Urinary bladder (tissue), 4 donors: Measurements from ENCODE around the gene TMPRSS9. TPM values are rescaled to one million over a fixed set of nuclear protein-coding genes. Genes with fewer than 3 reads are reported as not detected.

Source experiments
- DNase-seq: peaks from one replicate; pipeline ENCODE4 v3.0.0-alpha.2; 2015; ENCODE audit errors: extremely low spot score
- H3K27ac ChIP-seq: one replicate; pipeline ENCODE4 v1.5.1; 2013; ENCODE audit warnings: low read depth, mild to moderate bottlenecking, moderate library complexity
- H3K36me3 ChIP-seq: one replicate; pipeline ENCODE4 v1.6.1; 2013; ENCODE audit warnings: mild to moderate bottlenecking, moderate library complexity; ENCODE audit not compliant: insufficient read depth
- H3K4me1 ChIP-seq: one replicate; pipeline ENCODE4 v1.6.1; 2013; ENCODE audit warnings: mild to moderate bottlenecking, moderate library complexity; ENCODE audit not compliant: insufficient read depth
- H3K4me3 ChIP-seq: one replicate; pipeline ENCODE4 v1.5.1; 2013; ENCODE audit warnings: low read depth, low read length
- WGBS: extraction: QIAGEN DNeasy Blood & Tissue Kit; methylation state at CpG from one replicate; pipeline ENCODE4 v1.1.7; 2013; 5-methylcytosine and 5-hydroxymethylcytosine counted together
- polyA plus RNA-seq: library from polyadenylated mRNA; stranded (reverse); fragments of 200-250 nt; gene quantifications from one replicate; pipeline ENCODE4 v1.2.3, GENCODE V29; 2013
- total RNA-seq: library from RNA; depleted of rRNA; stranded (reverse); fragments of >200 nt; gene quantifications from one replicate; pipeline ENCODE4 v1.2.3, GENCODE V29; 2014
- donor health status: healthy with polysubstance abuse.
- donor health status: healthy.

The TMPRSS9 gene
- total and polyA plus RNA-seq, 2 donors, result 0.06 to 0.11 TPM

DNA sequence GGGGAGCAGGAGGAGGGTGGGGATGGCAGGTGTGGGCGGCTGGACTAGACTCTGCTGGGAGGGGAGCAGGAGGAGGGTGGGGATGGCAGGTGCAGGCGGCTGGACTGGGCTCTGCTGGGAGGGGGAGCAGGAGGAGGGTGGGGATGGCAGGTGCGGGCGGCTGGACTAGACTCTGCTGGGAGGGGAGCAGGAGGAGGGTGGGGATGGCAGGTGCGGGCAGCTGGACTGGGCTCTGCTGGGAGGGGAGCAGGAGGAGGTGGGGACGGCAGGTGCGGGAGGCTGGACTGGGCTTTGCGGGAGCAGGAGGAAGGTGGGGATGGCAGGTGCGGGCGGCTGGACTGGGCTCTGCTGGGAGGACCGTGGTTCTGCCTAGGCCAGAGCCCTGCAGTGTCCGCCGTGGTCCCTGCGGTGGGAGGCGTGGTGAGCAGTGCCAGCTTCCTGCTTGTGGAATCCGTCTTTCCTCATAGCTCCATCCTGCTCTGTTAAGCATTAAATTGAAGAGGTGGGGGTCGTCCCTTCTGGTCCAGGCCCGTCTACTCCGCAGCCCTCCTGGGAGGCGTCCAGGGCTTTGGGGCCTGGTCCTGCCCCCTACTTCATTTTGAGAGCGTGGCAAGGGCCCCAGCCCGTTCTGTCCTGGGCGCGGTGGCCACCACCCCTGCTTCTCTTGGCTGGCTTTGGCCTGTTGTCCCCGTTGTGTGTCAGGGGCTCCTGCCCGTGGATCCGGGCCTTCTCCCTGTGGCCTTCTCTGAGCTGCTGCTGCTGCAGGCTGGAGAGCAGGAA, 26.8 kb upstream of the TMPRSS9 start:
- Histone ChIP-seq H3K4me3 (no peak overlapping the region), H3K4me1 (no peaks in the 10 kb centered on the region), H3K36me3 (no peaks in the 10 kb centered on the region), H3K27ac (no peak overlapping the region)
- WGBS, result 75% methylated on average over 27 of the region's 27 CpGs
- no peak for DNase-seq

DNA sequence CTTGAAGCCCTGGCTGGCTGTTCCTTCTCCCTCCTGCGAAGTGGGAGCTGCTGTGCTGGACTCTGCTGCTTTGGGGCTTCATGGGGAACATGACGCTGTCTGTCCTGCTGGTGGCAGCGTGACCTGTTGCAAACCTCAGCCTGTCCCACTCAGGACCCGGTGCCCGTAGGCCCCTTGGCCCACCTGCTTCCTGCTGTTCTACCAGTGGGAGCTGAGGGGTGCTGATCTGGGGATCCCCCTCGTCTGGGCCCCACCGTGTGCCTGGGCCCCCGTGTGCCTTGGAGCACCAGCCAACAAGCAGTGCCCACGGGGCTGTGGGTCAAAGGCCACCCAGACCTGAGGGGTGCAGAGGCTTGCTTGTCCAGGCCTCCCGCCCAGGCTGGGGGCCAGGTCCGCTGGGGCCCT, 26.3 kb upstream of the TMPRSS9 start:
- Histone ChIP-seq H3K27ac (no peak overlapping the region), H3K36me3 (no peaks in the 10 kb centered on the region), H3K4me1 (no peaks in the 10 kb centered on the region), H3K4me3 (no peak overlapping the region)
- WGBS, result 84% methylated on average over 11 of the region's 11 CpGs
- DNase-seq, result no peak

DNA sequence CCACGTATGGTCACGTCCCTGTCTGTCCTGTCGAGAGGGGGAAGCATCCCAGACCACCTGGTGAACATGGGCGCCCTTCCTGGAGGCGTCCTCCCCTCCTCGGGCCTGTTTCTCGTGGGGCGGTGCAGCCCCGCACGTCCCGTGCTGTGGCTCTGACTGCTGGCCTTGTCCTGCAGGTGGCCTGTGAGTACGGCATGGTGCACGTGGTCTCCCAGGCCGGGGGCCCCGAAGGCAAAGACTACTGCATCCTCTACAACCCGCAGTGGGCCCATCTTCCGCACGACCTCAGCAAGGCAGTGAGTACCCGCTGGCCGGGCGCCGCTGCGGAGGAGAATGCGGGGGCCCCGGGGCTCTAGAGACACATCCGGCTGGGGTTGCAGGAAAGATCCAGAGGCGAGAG, 25.6 kb upstream of the TMPRSS9 start:
- Histone ChIP-seq H3K27ac (no peak overlapping the region), H3K4me1 (no peaks in the 10 kb centered on the region), H3K36me3 (no peaks in the 10 kb centered on the region), H3K4me3 (no peak overlapping the region)
- DNase-seq, result no peak
- 95% methylated on average over 27 of the region's 27 CpGs for WGBS

DNA sequence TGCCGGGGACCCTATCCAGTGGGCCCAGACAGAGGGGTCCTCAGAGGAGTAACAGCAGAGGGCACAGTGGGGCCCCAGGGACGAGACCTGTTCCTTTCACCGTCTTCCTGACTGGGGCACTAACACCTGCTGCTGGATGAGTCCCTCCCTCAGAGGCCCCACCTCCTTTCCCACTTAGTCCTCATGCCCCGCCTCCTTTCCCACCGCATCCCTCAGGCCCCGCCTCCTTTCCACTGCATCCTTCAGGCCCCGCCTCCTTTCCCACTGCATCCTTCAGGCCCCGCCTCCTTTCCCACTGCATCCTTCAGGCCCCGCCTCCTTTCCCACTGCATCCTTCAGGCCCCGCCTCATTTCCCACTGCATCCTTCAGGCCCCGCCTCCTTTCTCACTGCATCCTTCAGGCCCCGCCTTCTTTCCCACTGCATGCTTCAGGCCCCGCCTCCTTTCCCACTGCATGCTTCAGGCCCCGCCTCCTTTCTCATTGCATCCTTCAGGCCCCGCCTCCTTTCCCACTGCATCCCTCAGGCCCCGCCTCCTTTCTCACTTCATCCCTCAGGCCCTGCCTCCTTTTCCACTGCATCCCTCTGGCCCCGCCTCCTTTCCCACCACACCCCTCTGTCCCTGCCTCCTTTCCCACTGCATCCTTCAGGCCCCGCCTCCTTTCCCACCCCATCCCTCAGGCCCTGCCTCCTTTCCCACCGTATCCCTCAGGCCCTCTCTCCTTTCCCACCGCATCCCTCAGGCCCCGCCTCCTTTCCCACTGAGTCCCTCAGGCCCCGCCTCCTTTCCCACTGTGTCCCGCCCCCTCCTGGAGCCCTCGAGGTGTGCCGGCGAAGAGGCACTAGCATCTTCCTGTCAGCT, 24.8 kb upstream of the TMPRSS9 start:
- whole genome bisulfite sequencing, result 95% methylated on average over 26 of the region's 26 CpGs
- no peaks in the 10 kb centered on the region for H3K4me1 ChIP-seq

DNA sequence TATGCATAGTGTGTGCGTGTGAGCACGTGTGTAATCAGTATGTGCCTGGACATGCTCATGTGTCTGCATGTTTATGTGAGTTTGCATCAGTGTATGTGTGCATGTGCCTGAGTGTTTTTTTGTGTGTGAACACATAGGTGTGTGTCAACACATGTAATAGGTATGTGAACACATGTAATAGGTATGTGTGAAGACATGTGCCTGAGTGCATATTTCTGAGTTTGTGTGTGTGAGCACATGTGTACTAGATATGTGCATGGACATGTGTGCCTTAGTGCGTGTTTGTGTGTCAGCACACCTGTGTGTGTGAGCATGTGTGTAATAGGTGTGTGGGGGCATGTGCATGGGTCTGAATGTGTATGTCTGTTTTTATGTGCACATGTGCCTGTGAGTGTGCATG, 24.2 kb upstream of the TMPRSS9 start:
- no peaks in the 10 kb centered on the region for H3K36me3 ChIP-seq
- no peak for DNase-seq
- no peak overlapping the region for H3K27ac ChIP-seq
- no peak overlapping the region for H3K4me3 ChIP-seq
- 98% methylated on average over 3 of the region's 3 CpGs for WGBS
- no peaks in the 10 kb centered on the region for H3K4me1 ChIP-seq

More for the DNA sequence above, 24.8 kb upstream of the TMPRSS9 start:
- Histone ChIP-seq H3K27ac (no peak overlapping the region), H3K36me3 (no peaks in the 10 kb centered on the region), H3K4me3 (no peak overlapping the region)
- no peak for DNase-seq

DNA sequence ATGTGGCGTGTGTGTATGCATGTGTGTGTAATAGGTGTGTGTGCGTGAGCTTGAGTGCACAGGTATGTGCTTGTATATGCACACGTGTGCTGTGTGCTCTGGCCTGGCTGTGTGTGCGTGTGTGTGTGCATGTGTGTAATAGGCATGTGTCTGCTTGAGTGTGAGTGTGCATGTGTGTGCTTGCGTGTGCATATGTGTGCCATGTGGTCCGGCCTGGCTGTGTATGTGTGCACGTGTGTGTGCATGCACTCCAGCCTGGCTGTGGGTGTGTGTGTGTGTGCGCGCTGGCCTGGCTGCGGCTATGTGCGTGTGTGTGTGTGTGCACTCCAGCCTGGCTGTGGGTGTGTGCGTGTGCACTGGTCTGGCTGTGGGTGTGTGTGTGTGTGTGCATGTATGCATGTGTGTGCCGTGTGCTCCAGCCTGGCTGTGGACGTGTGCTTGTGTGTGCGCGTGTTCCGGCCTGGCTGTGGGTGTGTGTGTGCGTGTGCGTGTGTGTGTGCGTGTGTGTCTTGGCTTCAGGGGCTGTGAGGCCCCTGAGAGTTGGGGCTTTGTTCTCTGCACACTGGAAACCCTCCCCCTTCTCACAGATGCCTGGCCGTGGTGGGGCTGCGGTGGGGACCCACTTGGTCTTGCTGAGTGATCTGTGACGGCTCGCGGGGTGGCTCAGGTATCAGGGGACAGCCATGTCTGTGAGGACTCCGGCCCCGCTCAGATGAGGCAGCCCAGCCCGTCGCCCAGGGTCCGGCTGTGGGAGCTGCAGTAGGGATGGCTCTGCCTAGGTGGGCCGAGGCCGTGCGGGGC, 23.3 kb upstream of the TMPRSS9 start:
- WGBS, result 85% methylated on average over 33 of the region's 33 CpGs
- Histone ChIP-seq H3K27ac (no peak overlapping the region), H3K36me3 (no peaks in the 10 kb centered on the region), H3K4me1 (no peaks in the 10 kb centered on the region), H3K4me3 (no peak overlapping the region)
- no peak for DNase-seq

DNA sequence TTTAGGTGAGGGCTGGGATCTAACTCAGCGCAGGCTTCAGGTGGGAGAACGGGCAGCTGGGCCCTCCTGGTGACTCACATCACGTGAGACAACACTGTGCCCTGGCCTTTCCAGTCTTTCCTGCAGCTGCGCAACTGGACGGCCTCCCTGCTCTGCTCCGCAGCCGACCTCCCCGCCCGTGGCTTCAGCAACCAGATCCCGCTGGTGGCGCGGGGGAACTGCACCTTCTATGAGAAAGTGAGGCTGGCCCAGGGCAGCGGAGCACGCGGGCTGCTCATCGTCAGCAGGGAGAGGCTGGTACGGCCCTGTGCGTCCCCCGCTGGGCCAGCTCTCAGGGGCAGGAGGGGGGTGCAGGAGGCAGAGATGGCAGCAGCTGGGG, 22.7 kb upstream of the TMPRSS9 start:
- Histone ChIP-seq H3K4me3 (no peak overlapping the region), H3K4me1 (no peaks in the 10 kb centered on the region), H3K36me3 (no peaks in the 10 kb centered on the region), H3K27ac (no peak overlapping the region)
- 59% methylated on average over 19 of the region's 19 CpGs for WGBS
- peak; percentile 48 for DNase-seq

DNA sequence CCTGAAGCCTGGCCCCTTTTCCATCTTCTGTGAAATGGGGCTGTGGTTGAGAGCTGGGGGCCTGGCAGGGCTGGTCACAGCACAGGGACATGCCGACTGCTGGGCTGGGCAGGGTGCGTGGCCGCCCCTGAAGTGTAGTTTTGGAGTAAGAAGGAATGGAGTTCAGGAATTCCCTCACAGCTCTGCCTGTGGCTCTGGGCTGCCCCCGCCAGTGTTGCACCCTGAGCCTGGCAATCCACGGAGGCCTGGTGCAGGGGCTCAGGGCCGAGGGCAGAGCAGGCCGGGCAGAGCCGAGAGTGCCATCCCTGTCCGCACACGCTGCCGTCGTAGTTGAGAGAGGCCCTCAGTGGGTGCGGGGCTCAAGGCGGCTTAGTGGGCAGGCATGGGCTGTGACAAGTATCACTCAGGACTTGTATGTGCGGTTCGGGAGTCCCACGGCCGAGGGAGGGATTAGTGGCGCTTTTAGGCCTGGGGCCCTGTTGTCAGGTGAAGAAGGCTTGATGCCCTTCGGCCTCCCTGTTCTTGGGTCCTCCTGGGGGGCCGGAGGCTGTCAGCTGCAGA, 21.9 kb upstream of the TMPRSS9 start:
- 95% methylated on average over 21 of the region's 21 CpGs for WGBS
- H3K36me3 ChIP-seq, result no peaks in the 10 kb centered on the region
- DNase-seq, result no peak

DNA sequence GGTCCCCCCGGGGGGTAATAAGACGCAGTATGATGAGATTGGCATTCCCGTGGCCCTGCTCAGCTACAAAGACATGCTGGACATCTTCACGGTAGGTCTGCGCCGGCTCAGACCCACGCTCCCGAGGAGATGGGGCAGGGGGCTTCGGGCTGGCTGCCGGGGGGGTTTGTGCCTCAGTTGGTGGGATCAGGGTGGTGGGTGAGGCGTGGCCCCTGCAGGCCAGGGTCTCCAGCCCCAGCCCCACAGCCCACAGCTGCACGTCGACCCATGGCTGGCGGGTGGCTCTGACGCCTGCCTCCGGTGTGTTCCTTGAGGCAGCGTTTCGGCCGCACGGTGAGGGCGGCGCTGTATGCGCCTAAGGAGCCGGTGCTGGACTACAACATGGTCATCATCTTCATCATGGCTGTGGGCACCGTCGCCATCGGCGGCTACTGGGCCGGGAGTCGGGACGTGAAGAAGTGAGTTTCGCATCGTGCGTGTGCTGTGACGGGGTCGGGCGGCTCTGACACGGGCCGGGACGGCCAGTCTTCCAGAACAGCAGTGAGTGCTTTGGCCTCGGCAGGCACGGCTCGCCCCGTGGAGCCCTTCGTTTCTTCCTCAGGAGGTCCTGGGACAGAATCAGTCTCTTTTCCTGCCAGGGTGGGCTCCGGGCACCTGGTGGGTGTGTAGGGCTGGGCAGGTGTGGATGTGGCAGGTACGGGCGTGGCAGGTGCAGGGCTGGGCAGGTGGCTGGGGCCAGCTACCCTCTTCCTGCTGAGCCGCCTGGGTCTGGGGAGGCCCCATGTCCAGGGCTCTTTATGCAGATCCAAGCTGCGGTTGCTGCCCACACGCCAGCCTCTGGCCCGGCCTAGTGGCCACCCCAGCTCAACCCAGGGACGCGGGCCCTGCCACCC, 21.1 kb upstream of the TMPRSS9 start:
- DNase-seq, result no peak
- Histone ChIP-seq H3K4me3 (no peak overlapping the region), H3K36me3 (no peaks in the 10 kb centered on the region), H3K27ac (no peak overlapping the region), H3K4me1 (no peaks in the 10 kb centered on the region)
- WGBS, result 96% methylated on average over 54 of the region's 54 CpGs

More for the DNA sequence above, 21.9 kb upstream of the TMPRSS9 start:
- Histone ChIP-seq H3K4me3 (no peak overlapping the region), H3K27ac (no peak overlapping the region), H3K4me1 (no peaks in the 10 kb centered on the region)

DNA sequence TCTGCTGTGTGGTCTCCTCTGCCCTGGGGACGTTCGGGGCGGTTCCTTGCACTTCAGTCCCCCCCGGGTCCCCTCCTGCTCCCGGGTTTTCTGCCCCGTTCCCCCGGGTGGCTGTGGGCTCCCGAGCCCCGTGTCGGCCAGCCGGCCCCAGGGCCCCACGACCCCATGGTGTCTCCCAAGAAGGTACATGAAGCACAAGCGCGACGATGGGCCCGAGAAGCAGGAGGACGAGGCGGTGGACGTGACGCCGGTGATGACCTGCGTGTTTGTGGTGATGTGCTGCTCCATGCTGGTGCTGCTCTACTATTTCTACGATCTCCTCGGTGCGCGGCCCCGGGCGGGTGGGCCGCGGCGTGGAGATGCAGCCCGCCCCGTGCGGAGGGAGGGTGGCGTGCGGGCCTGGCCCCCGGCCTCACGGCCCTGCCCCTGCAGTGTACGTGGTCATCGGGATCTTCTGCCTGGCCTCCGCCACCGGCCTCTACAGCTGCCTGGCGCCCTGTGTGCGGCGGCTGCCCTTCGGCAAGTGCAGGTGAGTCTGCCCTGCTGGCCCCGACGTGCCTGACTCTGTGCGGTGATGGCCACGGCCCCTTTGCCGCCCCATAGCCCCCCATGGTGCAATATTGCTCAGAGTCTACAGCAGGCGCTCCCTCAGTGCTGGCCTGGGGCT, 20.3 kb upstream of the TMPRSS9 start:
- WGBS, result 96% methylated on average over 52 of the region's 52 CpGs
- no peak overlapping the region for H3K27ac ChIP-seq
- DNase-seq, result no peak
- H3K4me1 ChIP-seq, result no peaks in the 10 kb centered on the region
- no peak overlapping the region for H3K4me3 ChIP-seq
- H3K36me3 ChIP-seq, result no peaks in the 10 kb centered on the region

DNA sequence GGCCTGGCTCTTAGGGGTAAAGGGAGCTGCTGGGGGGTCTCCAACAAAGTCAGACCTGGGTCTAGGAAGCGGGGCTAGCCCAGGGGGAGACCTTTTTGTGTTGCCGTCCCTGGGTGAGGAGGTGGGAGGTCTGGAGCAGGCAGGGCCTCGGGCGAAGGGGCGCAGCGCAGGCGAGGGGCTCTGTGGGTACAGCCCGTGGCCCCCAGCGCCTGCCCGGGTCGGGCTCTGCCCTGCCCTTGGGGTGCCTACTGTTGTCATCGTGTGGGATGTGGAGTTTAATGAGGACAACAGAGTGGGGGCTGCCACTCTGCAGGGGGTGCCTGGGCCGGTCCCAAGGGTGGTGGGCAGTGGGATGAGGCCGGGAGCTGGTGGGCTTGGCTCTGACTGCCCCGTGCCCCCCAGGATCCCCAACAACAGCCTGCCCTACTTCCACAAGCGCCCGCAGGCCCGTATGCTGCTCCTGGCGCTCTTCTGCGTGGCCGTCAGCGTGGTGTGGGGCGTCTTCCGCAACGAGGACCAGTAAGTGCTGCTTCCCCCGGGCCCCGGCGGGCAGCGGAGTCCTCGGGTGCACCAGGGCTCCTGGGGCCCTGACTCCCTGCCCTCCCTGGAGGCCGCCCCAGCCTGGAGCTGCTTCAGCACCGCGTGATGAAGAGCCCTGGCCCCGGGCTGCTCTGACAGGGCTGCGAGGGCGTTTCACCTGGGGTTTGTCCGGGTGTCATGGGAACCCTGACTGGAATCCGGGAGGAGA, 19.4 kb upstream of the TMPRSS9 start:
- WGBS, result 92% methylated on average over 38 of the region's 38 CpGs
- no peaks in the 10 kb centered on the region for H3K36me3 ChIP-seq

More for the DNA sequence above, 19.4 kb upstream of the TMPRSS9 start:
- DNase-seq, result no peak
- Histone ChIP-seq H3K4me3 (no peak overlapping the region), H3K27ac (no peak overlapping the region), H3K4me1 (no peaks in the 10 kb centered on the region)
